MCF 10A (cell line): ENCODE data around the gene ARHGEF11. TPM values are rescaled to one million over a fixed set of nuclear protein-coding genes. Genes with fewer than 3 reads are reported as not detected.

Experiments
- BruUV-seq: library from RNA; stranded (reverse); fragments of 400-500 nt; replicated peaks from 2 replicates; lab custom pipeline; 2021; lab: Mats Ljungman, UMichigan
- CTCF ChIA-PET: fragments of 300-600 bp; sonication (Branson Sonifier 250); formaldehyde crosslinking; extraction: SDS; loops from one replicate; lab custom pipeline; 2021; ENCODE audit warnings: antibody characterized with exemption, inconsistent platforms; lab: Yijun Ruan, JAX
- POLR2A ChIA-PET: fragments of 300-600, 350-650 bp; sonication (Branson Sonifier 250); formaldehyde crosslinking; extraction: SDS; loops from one replicate; lab custom pipeline; 2020; ENCODE audit warnings: antibody characterized with exemption, inconsistent platforms; lab: Yijun Ruan, JAX
- DNase-seq: peaks from one replicate; pipeline ENCODE4 v3.0.0-alpha.2; 2018; ENCODE audit not compliant: unreplicated experiment
- H3K27ac Mint-ChIP-seq: one replicate; pipeline ENCODE4 v1.8.0; 2022; ENCODE audit warnings: mild to moderate bottlenecking, low read depth, mixed read lengths; ENCODE audit not compliant: unreplicated experiment
- H3K27me3 Mint-ChIP-seq: one replicate; pipeline ENCODE4 v1.8.0; 2022; ENCODE audit warnings: mixed read lengths; ENCODE audit not compliant: insufficient read depth, unreplicated experiment
- H3K36me3 Mint-ChIP-seq: one replicate; pipeline ENCODE4 v1.8.0; 2022; ENCODE audit warnings: mild to moderate bottlenecking, moderate library complexity, mixed read lengths; ENCODE audit not compliant: insufficient read depth, unreplicated experiment
- H3K4me1 Mint-ChIP-seq: one replicate; pipeline ENCODE4 v1.8.0; 2022; ENCODE audit warnings: mixed read lengths; ENCODE audit not compliant: insufficient read depth, unreplicated experiment
- H3K4me3 Mint-ChIP-seq: one replicate; pipeline ENCODE4 v1.8.0; 2022; ENCODE audit warnings: mild to moderate bottlenecking, moderate library complexity, mixed read lengths; ENCODE audit not compliant: unreplicated experiment
- H3K9me3 Mint-ChIP-seq: one replicate; pipeline ENCODE4 v1.8.0; 2022; ENCODE audit warnings: mixed read lengths; ENCODE audit not compliant: unreplicated experiment
- intact Hi-C: fragments of 100-400 bp; cut with micrococcal nuclease; formaldehyde crosslinking; loops from 2 replicates; pipeline ENCODE4 v1.14.1; 2022
- total RNA-seq: library from RNA; stranded (reverse); gene quantifications from 2 replicates; pipeline ENCODE4 v1.2.3, GENCODE V29; 2022
- TF ChIP-seq, protein P1 (sequence below): fragments of 200-600 bp; IDR thresholded peaks from one replicate; pipeline ENCODE4 v1.8.0; 2022; ENCODE audit warnings: antibody characterized with exemption, mild to moderate bottlenecking; ENCODE audit not compliant: unreplicated experiment

The ARHGEF11 gene
- total RNA-seq, 1 experiment from 2014 or later = 34.5 TPM

DNA sequence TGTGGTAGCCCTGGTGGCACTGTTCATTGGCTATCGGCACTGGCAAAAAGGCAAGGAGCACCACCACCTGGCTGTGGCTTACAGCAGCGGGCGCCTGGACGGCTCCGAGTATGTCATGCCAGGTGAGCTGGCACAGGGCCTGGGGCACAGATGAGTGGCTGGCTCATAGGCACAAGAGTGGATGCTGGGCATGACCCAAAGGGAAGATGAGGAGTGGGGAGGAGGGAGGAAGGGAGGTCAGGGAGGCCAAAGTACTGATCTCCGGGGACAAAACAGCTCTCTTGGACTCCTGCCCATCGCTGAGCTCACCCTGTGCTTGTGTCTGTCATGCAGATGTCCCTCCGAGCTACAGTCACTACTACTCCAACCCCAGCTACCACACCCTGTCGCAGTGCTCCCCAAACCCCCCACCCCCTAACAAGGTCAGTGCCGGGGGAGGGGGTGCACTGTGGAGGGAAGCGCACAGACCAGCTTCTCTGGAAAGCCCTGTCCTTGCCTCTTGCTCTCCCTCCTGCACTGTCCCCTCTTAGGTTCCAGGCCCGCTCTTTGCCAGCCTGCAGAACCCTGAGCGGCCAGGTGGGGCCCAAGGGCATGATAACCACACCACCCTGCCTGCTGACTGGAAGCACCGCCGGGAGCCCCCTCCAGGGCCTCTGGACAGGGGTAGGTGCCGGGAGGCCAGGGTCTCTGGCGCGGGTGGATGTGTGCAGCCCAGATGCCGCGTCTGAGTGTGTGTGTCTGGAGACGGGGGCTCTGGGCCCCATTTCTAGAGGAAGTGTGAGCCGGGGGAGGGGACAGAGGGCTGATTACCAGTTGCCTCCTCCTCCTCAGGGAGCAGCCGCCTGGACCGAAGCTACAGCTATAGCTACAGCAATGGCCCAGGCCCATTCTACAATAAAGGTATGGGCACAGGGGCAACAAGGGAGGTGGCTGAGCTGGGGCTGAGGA is 132.4 kb downstream of the ARHGEF11 start:
- intact Hi-C loops = loop anchor here (10.0 kb wide), 1 partner anchor 242 kb away; no protein-coding TSS in a partner anchor
- no peak for DNase-seq
- Mint-ChIP-seq H3K27ac (no peak overlapping the region), H3K4me1 (peaks cover 10% of the 10 kb centered on the region), H3K9me3 (no peaks in the 10 kb centered on the region), H3K27me3 (peaks cover 13% of the 10 kb centered on the region), H3K36me3 (peaks cover 4% of the 10 kb centered on the region), H3K4me3 (no peak overlapping the region)
- BruUV-seq = no TSS peak
- TF ChIP-seq, protein P1, sequence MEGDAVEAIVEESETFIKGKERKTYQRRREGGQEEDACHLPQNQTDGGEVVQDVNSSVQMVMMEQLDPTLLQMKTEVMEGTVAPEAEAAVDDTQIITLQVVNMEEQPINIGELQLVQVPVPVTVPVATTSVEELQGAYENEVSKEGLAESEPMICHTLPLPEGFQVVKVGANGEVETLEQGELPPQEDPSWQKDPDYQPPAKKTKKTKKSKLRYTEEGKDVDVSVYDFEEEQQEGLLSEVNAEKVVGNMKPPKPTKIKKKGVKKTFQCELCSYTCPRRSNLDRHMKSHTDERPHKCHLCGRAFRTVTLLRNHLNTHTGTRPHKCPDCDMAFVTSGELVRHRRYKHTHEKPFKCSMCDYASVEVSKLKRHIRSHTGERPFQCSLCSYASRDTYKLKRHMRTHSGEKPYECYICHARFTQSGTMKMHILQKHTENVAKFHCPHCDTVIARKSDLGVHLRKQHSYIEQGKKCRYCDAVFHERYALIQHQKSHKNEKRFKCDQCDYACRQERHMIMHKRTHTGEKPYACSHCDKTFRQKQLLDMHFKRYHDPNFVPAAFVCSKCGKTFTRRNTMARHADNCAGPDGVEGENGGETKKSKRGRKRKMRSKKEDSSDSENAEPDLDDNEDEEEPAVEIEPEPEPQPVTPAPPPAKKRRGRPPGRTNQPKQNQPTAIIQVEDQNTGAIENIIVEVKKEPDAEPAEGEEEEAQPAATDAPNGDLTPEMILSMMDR = no peak
- ChIA-PET CTCF (interaction anchor here (0.6 to 1.6 kb wide), 8 partner anchors 19 to 242 kb away, joined by 3 to 7 read pairs (median 3); no protein-coding TSS in a partner anchor), POLR2A (no interaction called here)

DNA sequence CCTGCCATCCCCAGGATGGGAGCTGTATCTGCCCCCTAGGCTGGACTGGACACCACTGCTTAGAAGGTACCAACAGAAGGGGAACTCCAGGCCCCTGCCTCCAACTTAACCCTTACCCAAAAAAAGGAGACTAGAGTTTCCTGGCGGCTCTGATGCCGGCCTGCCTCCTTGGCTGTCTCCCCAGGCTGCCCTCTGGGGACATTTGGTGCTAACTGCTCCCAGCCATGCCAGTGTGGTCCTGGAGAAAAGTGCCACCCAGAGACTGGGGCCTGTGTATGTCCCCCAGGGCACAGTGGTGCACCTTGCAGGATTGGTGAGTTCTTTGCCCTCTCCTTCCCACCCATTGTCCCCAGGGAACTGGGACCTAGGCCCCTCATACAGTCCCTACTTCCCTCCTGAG is 133.2 kb downstream of the ARHGEF11 start:
- peaks cover 13% of the 10 kb centered on the region for H3K27me3 Mint-ChIP-seq
- POLR2A ChIA-PET = no interaction called here
- TF ChIP-seq, protein P1 = no peak
- CTCF ChIA-PET = interaction anchor here (0.6 to 2.0 kb wide), 8 partner anchors 22 to 244 kb away, joined by 3 to 8 read pairs (median 3); no protein-coding TSS in a partner anchor
- no peak overlapping the region for H3K27ac Mint-ChIP-seq
- no peak overlapping the region for H3K4me3 Mint-ChIP-seq
- BruUV-seq = no TSS peak
- no peaks in the 10 kb centered on the region for H3K9me3 Mint-ChIP-seq
- intact Hi-C loops = loop anchor here (10.0 kb wide), 1 partner anchor 242 kb away; no protein-coding TSS in a partner anchor
- H3K4me1 Mint-ChIP-seq = peaks cover 15% of the 10 kb centered on the region
- peaks cover 4% of the 10 kb centered on the region for H3K36me3 Mint-ChIP-seq
- DNase-seq = no peak

DNA sequence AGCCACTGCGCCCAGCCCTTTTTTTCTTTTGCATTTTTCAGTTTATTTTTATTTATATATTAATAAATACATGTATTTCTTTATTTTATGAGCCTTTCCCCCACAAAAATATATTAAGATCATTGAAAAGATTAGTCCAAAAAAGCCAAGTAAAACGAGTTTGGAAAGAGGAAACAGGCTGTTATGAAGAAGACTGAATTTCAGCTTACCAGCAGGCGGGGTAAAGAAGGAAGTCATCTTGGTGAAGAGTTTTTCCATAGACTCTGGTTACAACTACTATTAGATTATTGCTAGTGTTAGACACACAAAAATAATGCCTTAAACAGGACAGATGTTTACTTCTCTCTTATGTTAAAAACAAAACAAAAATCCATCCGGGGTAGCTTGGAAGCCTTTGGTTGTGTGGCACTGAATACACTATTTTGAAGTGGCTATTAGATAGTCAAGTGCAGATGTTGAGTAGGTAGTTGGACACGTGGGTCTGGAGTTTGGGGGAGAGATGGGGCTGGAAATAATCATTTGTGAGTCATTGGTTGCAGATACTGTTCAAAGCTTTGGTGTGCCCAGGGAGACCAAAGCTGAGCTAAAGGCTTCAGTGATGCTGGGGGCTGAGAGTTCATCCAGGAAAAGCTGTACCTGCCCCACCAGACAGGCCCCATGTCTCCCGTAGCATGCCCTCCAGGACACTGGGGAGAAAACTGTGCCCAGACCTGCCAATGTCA is 133.8 kb downstream of the ARHGEF11 start:
- Mint-ChIP-seq H3K36me3 (peaks cover 4% of the 10 kb centered on the region), H3K27ac (no peak overlapping the region), H3K4me3 (no peak overlapping the region), H3K9me3 (no peaks in the 10 kb centered on the region), H3K27me3 (peaks cover 13% of the 10 kb centered on the region), H3K4me1 (peaks cover 19% of the 10 kb centered on the region)
- no peak for DNase-seq
- ChIA-PET POLR2A (interaction anchor here (1.3 kb wide), 1 partner anchor 20 kb away, joined by 3 read pairs; no protein-coding TSS in a partner anchor), CTCF (interaction anchor here (0.6 to 3.5 kb wide), 14 partner anchors 10 to 244 kb away, joined by 3 to 34 read pairs (median 4); no protein-coding TSS in a partner anchor)
- no TSS peak for BruUV-seq
- intact Hi-C loops = loop anchor here (10.0 kb wide), 1 partner anchor 243 kb away; no protein-coding TSS in a partner anchor
- TF ChIP-seq, protein P1 = no peak
